Nephron progenitor cell (in vitro differentiated cells): ENCODE data around the gene PPP6R3.

Source experiments
- DNase-seq: peaks from one replicate; pipeline ENCODE4 v3.0.0; 2021
- H3K27ac Mint-ChIP-seq: 2 replicates; pipeline ENCODE4 v1.8.0; 2021; ENCODE audit warnings: mild to moderate bottlenecking, moderate library complexity, mixed read lengths
- H3K27me3 Mint-ChIP-seq: 2 replicates; pipeline ENCODE4 v1.8.0; 2021; ENCODE audit warnings: mild to moderate bottlenecking, low read depth, mixed read lengths; ENCODE audit not compliant: poor library complexity
- H3K36me3 Mint-ChIP-seq: 2 replicates; pipeline ENCODE4 v1.8.0; 2021; ENCODE audit warnings: low read depth, mixed read lengths
- H3K4me1 Mint-ChIP-seq: 2 replicates; pipeline ENCODE4 v1.8.0; 2021; ENCODE audit warnings: mixed read lengths
- H3K4me3 Mint-ChIP-seq: 2 replicates; pipeline ENCODE4 v1.8.0; 2021; ENCODE audit warnings: mild to moderate bottlenecking, moderate library complexity, mixed read lengths
- H3K9me3 Mint-ChIP-seq: 2 replicates; pipeline ENCODE4 v1.8.0; 2021; ENCODE audit warnings: mild to moderate bottlenecking, moderate library complexity, mixed read lengths
- CTCF ChIP-seq: fragments of 200-600 bp; sonication (generic); IDR thresholded peaks from 2 replicates; pipeline ENCODE4 v1.5.0; 2021; ENCODE audit warnings: antibody characterized with exemption

PPP6R3 gene

DNA sequence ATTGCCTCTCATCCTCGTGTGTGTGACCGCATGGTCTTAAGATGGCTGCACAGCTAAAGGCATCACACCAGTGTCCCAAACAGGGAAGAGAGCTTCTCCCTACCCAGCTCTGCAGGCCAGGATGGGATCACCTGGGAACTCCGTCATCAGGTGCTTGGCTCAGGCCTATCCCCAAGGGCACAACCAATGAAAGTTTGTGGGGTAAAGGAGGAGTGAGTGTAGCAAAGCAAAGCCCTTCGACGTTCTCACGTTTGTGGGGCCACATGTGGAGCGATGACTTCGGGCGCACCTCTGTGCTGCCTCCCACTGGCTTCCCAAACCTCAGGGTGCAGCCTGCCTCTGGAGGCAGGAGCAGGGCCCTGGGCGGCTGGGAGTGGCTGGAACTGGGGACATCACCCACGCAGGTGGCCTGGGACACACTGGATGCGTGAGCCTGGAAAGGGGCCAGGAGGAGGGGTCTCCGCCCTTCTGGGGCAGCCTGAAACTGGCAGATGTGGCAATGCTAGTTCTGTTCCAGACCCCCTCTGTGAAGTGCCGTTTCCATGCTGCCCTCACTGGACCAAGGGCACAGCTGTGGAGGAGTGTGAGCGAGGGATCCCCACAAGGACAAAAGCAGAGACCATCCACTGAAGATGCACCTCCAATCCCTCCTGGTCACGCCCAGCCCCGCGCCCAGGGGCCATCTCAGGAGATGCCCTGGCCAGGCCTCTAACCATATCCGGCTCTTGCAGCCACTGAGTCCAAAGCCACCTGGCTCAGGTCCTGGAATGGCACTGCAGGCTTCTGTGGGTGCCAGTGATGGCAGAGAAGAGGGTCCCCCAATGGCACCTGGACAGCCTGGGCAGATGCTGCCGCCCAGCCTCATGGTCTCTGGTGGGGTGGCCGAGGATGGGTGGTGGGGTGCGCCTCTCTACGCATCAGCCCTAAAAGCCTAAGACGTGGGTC lies 193.2 kb downstream of the PPP6R3 start:
- Mint-ChIP-seq H3K4me3 (no peak overlapping the region), H3K27ac (no peak overlapping the region), H3K36me3 (no peaks in the 10 kb centered on the region), H3K4me1 (peaks cover 30% of the 10 kb centered on the region), H3K9me3 (peaks cover 26% of the 10 kb centered on the region), H3K27me3 (peaks cover 13% of the 10 kb centered on the region)
- TF ChIP-seq CTCF, result no peak
- no peak for DNase-seq

GRCh38 chr11:68654978-68655377 lies 194.4 kb downstream of the PPP6R3 start:
- Mint-ChIP-seq H3K4me3 (no peak overlapping the region), H3K27me3 (peaks cover 14% of the 10 kb centered on the region), H3K9me3 (peaks cover 20% of the 10 kb centered on the region), H3K36me3 (no peaks in the 10 kb centered on the region), H3K4me1 (peaks cover 36% of the 10 kb centered on the region), H3K27ac (no peak overlapping the region)
- TF ChIP-seq CTCF, result no peak
- DNase-seq, result no peak

DNA sequence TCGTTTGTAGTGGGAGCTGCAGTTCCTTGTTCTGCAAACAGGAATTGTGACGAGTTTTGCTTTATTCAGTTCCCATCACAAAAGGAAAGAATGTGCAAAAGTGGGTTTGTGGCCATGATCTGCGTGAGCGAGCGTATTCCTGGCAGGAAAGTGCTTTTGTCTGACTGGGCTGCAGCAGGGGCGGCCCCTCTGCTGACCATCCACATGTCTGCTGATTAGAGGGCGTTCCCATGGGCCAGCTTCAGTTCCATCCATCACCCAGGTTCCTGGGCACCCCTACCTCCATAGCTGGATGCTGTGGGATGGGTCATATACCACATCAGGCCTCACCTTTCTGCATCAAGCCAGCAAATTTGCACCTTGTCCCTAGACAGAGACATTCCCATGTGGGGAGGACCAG lies 194.9 kb downstream of the PPP6R3 start:
- Mint-ChIP-seq H3K36me3 (no peaks in the 10 kb centered on the region), H3K27ac (no peak overlapping the region), H3K27me3 (peaks cover 15% of the 10 kb centered on the region), H3K9me3 (peaks cover 20% of the 10 kb centered on the region), H3K4me1 (peaks cover 36% of the 10 kb centered on the region), H3K4me3 (no peak overlapping the region)
- DNase-seq, result no peak
- TF ChIP-seq CTCF, result no peak

DNA sequence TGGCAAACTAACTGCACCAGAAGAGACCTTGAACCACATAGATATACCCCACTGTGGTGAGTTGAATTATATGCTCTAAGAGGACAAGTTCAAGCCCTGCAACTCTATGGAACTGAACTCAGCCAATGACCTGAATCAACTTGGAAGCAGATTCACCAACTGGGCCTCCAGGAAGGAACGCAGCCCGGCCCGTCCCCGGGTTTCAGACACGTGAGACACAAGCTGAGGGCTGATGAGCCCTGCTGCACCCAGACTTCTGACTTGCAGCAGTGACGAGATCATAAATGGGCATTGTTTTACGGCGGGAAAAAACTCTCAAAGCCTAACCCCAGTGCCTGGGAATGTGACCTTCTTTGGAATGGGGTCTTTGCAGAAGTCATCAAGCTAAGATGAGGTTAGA lies 195.3 kb downstream of the PPP6R3 start:
- peaks cover 35% of the 10 kb centered on the region for H3K4me1 Mint-ChIP-seq
- peaks cover 15% of the 10 kb centered on the region for H3K27me3 Mint-ChIP-seq
- TF ChIP-seq CTCF, result no peak
- no peak overlapping the region for H3K27ac Mint-ChIP-seq
- no peak overlapping the region for H3K4me3 Mint-ChIP-seq
- no peak for DNase-seq
- H3K36me3 Mint-ChIP-seq, result no peaks in the 10 kb centered on the region
- peaks cover 20% of the 10 kb centered on the region for H3K9me3 Mint-ChIP-seq

- Mint-ChIP-seq H3K27ac (no peak overlapping the region), H3K9me3 (peaks cover 23% of the 10 kb centered on the region), H3K27me3 (peaks cover 15% of the 10 kb centered on the region), H3K4me3 (no peak overlapping the region), H3K4me1 (peaks cover 27% of the 10 kb centered on the region), H3K36me3 (no peaks in the 10 kb centered on the region)
- TF ChIP-seq CTCF, result no peak
- DNase-seq, result no peak
Observed at GRCh38 chr11:68657021-68657780, 196.6 kb downstream of the PPP6R3 start.
